ENCODE measurements around the gene DDTL.
"Not testable (repeated sequence)": the region's sequence is repeated elsewhere in the genome, so short reads cannot be mapped to it uniquely, and the experiment has no call there.

The DDTL gene

DNA sequence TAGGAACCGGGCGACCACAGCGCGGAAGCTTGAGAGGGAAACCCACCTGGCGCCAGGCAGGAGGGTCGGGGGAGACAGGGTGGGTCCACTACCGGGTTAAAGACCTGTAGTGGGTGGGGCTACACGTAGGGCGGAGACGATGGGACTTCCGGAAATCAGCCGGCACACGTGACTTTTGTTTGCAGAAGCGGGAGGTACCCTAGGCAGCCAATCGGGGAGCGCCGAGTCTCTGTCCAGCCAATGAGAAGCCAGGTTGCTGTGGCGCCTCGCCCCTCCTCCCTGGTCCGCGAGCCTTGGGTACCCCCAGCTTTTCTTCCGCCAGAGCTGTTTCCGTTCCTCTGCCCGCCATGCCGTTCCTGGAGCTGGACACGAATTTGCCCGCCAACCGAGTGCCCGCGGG lies at the start of gene DDTL:
Gene DDTL, plus strand, starts transcription at position 321 of the 400 bp plus-strand sequence. Its CDS starts 27 bp downstream, at position 348.
- DNase-seq, result not testable (repeated sequence)

DNA sequence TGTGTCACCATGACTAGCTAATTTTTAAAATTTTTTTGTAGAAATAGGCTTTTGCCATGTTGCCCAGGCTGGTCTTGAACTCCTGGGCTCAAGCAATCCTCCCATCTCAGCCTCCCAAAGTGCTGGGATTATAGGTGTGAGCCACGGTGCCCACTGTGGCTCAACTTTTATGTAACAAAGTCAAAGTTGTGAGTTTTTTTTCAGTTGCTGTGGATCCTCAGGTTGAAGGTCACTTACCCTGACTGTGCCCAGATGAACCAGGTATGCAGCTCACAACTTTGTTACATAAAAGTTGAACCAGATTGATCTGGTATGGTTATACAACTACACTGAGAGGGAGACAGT lies 46.4 kb upstream of the DDTL start:
- DNase-seq, result not testable (repeated sequence)

DNA sequence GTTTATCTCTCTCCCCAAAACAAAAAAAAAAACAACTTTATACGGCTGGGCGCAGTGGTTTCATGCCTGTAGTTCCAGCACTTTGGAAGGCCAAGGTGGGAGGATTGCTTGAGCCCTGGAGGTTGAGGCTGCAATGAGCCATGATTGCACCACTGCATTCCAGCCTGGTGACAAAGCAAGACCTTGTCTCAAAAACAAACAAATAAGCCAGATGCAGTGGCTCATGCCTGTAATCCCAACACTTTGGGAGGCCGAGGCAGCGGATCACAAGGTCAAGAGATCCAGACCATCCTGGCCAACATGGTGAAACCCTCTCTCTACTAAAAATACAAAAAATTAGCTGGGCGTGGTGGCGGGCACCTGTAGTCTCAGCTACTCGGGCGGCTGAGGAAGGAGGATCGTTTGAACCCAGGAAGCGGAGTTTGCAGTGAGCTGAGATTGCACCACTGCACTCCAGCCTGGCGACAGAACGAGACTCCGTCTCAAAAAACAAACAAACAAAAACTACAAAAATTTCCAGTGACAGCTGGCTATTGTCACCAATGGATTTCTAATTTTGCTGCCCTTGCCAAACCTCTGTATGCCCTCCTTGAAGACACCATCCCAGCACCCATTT lies 45.0 kb upstream of the DDTL start:
- DNase-seq, result not testable (repeated sequence)

DNA sequence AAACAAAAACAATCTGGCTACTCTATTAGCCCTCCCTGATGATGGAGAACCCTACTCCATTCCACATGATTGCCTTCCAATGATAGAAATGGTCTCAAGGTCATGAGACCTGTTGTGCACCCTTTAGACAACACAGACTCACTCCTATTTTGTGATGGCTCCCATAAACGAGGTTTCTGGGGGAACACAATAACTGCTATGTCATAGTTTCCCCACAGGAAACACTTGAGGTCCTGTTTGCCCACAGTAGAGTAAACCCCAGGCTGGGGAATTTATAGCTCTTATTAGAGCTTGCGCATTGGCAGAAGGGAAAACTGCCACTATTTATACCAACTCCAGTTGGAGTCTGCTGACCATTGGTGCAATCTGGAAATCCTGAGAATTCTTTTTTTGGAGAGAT lies 43.8 kb upstream of the DDTL start:
- DNase-seq, result no peak

DNA sequence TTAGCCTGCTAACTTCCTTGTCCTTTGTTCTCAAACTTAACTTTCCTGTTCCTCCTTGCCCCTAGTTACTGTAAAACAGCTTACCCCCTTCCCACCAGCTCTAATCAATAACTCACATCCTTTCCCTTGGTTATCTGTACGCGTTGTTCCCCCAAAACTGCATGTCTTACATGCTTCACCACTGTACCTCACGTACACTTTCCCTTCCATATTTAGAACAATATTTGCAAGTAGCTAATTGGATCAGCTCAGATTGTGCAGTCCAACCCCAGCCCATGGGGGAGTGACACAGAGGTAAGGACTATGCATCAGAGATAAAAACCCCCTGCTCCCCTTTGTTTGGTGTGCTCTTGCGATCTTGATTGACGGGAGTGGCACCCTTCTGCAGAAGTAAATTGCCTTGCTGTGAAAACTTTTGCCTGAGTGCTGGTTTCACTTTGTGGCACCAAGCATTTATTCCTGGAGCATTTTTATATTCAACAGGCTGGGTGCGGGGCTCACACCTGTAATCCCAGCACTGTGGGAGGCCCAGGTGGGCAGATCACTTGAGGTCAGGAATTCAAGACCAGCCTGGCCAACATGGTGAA lies 41.6 kb upstream of the DDTL start:
- no peak for DNase-seq

DNA sequence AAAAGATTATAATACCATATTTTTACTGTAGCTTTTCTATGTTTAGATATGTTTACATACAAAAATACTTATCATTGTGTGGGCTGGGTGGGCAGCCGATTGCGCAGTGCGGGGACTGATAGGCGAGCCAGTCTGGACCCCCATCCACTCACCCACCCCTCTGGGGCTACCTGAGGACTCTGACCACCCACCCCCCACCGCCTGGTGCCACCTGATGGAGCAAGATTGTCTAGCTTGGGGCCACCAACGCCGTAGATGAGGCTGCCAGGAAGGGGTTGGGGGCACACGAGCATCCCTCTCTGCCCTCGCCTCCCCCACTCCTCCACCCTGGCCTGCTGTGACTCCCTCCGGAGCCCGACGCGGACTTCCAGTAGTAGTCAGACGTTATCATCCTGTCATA lies 40.1 kb upstream of the DDTL start:
- DNase-seq, result no peak

DNA sequence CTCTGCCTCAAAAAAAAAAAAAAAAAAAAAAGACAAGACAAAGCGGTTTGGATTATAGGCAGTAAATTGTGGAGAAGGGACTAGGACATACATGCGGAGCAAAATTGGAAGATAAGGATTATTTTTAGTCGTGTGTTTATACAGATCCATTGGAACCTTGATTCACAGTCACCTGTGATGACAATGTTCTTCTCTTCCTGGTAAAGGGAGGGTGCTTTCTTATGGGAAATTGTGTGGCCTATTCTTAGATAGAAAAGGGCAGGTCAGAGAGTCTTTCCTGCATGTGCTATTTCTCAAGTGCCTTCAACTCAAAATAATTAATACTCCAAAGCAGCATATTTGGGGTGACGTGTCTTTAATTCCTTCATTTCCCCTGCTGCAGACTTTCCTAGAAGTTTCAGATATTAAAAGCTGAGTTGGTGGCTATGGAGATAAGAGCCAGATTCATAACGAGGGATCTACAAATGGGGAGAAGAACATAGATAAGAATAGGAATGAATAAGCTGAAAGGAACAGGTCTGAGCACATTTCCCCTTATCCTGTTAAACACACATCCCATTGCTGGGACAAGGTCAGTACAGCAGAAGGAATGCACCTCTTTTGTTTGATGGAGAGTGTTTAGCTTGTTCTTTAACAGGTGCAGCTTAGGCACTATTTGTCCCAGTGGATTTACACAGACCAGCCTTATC lies 28.2 kb upstream of the DDTL start:
- no peak for DNase-seq

DNA sequence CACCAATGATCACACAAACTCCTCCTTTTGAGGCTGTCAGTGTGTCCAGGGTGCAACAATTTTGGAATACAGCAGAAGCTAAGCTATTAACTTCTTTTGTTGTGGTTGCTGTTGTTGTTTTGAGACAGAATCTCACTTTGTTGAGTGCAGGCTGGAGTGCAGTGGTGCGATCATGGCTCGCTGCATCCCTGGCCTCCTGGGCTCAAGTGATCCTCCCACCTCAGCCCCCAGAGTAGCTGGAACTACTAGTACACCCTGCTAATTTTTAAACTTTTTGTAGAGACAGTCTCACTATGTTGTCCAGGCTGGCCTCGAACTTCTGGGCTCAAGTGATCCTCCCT lies 27.7 kb upstream of the DDTL start:
- DNase-seq, result no peak

DNA sequence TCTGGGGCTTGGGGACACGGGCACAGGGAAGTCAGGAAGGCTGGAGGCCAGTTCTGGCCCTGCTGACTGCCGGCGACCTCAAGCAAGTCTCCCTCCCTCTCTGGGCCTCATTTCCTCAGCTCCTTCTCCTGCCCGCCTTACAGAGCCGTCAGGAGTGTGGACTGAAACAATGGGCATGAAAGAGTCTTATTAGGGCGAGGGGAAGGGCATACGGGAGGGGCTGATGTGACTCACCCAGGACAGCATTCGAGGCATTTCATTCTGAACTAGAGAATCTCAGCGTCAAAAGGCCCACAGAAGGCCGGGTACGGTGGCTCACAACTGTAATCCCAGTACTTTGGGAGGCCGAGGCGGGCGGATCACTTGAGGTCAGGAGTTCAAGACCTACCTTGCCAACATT lies 26.5 kb upstream of the DDTL start:
- DNase-seq, result not testable (repeated sequence)

DNA sequence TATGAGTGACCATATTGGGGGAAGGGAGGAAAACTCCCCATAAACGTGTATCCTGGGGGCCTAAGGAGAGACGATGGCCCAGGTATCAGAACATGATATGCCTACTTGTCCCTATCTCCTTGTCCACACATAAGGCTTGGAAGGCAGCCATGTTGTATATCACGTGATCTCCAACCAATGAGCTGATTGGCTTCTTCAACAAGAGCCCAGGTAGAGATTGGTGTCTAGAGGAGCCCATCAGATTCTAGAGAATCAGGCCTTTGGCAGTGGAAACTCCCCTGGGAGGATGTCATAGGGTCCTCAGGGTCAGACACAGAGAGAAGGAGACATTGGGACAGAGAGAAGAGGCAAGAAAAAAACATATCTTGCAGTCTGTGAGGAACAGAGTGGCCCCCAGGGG lies 19.3 kb upstream of the DDTL start:
- not testable (repeated sequence) for DNase-seq

DNA sequence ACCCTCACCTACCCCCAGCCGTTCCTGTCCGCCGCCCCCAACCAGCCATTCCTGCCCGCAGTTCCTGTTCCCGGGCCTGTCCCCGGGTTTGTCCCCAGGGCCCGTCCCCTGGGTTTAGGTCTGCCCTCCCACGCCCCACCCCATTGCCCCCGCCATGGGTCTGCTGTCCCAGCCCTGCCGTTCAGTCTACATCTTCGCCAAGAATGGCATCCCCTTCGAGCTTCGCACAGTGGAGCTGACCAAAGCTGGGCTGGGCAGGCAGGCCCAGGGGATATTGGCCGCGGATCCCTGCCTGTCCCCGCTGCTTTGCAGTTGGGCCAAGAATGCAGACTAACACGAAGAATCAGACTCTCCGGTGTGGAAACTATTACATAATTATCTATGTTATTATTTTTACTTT lies 16.9 kb upstream of the DDTL start:
- DNase-seq, result not testable (repeated sequence)

DNA sequence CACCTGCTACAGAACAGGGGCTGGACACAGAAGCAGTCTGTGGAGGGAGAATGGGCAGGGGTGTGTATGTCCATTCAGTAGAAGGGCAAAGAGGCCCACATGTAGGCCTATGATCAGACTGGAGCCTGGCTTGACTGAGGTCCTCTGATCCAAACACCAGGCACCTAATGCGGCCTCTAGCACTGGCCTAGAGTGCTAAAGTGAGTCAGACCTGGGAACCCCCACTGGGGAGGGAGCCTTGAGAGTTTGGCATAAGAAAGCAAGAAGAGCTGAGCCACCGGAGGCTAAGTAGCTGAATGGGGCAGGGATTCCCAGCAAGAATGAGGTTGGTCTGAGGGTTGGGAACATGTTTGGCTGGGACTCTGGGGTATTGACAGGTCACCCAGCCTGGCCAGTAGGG lies 15.3 kb upstream of the DDTL start:
- DNase-seq, result not testable (repeated sequence)

DNA sequence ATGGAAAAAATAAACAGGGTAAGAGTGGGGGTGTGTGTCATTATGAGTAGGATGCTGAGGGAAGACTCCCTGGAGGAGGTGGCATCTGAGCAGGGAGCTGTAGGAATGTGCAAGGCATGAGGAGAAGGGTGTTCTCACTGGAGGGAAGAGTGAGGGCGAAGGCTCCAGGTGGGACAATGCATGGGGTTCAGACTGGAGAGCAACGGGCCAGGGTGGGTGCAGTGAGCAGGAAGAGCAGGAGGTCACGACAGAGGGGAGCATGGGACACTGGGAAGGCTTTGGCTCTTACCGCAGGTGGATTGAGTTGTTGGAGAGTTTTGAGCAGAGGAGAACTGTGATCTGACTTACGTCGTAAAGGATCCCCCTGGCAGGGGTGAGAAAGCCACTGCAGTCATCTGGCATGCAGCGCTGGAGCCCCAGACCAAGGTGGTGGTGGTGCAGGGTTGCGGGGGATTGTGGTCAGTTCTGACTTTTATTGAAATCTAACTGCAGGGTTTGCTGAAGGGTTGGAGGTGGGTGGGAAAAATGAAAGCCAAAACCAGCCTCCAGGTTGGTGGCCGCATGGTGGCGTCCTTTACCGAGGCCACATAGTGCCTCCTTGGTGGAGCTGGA lies 13.8 kb upstream of the DDTL start:
- not testable (repeated sequence) for DNase-seq

DNA sequence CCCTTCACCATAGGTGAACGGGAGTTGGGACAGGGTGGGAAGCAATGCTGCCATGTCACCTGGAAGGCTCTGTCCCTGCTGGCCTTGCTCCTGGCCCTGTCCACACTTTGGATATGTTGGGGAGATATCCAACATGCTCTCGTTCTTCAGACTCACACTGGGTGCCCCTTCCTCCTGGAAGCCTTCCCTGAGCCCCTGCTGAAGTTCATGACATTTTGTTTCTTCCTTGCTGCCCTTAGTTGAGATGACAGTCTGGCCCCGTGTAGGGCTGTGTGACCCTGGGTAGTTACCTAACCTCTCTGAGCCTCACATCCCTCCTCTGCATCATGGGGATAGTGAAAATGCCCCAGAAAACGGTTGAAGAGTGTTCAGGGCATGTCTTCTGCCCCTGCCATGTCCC lies 13.2 kb upstream of the DDTL start:
- not testable (repeated sequence) for DNase-seq

DNA sequence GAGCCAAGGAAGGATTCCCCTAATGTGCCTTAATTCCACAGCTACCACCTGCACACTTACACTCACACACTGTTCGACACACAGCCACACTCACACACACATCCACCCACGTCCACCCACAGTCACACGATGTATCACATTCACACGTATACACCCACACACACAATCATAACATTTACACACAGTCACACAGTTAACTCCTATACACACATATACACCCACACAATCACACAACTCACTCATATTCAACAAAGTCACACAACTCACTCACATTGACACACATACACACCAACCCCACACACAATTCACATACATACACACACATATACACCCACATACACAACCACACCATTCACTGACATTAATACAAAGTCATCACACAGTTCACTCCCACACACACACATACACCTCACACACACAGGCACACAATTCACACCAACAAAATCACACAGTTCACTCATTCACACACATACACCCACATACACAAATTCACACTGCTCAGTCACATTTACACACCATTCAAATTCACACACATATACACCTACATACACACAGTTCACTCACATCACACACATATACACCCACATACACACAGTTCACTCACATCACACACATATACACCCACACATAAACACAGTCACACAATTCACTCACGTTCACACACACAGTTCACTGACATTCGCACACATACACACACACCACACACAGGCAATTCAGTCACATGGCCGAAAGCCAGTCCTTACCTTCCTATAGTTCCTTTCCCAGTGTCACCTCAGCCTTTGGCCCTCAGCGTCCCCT lies 12.3 kb upstream of the DDTL start:
- DNase-seq, result not testable (repeated sequence)

DNA sequence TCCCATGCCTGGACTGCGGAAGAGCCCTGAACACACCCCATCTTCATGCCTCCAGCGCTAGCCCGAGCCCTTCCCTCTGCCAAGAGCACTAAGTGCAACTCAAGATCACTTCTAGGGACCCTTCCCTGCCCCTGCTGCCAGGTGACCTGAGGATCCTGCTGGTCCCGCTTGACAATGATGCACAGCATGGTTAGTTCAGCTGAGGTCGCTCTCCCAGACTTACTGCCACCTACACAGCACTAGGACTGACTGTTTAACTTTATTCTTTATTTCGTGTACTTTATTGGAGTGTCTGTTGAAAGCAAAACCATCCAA lies 11.7 kb upstream of the DDTL start:
- not testable (repeated sequence) for DNase-seq

DNA sequence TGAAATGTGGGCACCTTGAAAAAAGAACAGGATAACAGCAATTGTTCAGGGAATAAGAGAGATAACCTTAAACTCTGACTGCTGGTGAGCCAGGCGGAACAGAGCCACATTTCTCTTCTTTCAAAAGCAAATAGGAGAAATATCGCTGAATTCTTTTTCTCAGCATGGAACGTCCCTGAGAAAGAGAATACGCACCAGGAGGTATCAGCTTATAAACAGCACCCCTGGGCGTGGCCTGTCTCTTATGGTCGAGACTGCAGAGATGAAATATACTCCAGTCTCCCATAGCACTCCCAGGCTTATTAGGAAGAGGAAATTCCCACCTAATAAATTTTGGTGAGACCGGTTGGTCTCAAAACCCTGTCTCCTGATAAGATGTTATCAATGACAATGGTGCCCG lies 10.8 kb upstream of the DDTL start:
- DNase-seq, result not testable (repeated sequence)

DNA sequence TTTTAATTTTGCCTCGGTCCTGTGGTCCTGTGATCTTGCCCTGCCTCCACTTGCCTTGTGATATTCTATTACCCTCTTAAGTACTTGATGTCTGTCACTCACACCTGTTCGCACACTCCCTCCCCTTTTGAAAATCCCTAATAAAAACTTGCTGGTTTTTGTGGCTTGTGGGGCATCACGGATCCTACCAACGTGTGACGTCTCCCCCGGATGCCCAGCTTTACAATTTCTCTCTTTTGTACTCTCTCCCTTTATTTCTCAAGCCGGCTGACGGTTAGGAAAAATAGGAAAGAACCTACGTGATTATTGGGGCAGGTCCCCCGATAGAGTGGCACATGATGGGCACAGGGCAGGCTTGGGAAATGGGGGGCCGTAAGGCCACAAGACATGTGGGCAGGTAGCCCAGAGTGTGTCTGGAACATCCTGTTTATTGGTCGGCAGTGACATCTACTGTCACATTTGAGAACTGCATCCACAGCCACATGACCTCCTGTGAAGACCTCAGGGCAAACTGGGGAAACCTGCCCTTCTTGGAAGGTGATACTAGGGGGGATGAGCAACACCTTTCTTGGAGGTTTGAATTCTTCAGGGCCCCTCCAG lies 10.3 kb upstream of the DDTL start:
- peak; percentile 77 for DNase-seq

DNA sequence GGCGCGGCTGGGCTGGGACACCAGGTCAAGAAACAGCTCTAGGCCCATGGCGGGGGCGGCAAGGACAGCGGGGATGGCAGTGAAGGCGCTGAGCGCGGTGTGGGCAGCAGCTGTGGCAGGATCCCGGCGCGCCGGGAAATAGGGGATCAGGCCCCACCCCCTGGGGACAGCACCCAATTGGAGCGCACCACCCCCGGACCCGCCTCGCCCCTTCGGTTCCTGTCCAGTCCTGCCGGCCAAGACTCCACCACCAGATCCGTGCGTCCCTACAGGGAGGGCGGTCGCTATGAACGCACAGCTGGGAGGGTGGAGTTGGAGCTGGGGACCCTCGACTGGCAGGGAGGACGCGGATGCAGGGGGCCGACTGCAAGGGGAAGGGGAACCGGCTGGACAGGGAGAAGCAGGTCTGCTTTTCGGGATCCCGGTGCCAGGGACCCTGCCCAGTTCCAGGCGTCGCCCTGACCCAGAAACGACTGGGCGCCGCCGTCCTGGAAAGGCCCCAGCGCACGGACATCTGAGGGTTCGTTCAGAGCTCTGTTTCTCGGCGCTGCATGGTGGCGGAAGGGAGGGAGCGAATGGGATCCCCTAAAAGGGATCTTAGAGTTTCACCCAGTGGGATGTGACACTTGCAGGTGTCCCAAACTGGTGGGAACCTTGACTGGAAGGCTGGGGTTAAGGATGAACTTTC lies 5.5 kb upstream of the DDTL start, which contains the start of gene GSTT2B:
Gene GSTT2B, minus strand, starts transcription at position 112 of the 688 bp plus-strand sequence. Its CDS starts 64 bp downstream, at position 48.
- not testable (repeated sequence) for DNase-seq

DNA sequence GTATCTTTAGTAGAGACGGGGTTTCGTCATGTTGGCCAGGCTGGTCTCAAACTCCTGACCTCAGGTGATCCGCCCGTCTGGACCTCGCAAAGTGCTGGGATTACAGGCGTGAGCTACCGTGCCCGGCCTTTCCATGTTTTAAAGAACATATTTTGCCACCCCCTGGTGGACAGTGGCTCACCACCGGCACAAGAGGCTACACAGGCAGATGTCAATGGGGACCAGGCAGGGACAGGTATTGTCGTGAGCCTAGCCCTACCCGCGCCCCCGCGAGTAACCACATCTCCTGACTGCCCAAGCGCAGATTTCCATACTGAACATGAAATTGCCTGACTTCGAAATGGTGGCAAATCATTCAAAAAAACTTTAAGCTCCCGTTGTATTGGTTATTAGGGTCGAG lies 594 bp upstream of the DDTL start:
- DNase-seq, result not testable (repeated sequence)

DNA sequence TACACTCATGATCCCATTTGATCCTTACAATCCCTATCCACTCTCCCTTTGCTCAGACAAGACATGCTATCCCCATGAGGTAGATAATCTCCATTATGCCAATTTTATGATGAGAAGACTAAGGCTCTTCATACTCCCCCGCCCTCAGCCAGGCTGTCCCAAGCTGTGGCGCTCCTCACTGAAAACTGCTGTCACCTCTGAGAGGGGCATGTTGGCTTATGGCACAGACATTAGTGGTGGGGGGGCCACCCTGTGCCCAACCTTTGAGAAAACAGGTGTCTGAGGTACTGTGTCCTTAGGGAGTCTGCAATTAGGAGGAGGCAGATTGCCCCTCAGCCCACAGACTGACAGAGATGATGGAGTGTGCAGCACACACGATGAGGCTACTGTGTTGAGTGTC lies 2.4 kb downstream of the DDTL start:
- no peak for DNase-seq

DNA sequence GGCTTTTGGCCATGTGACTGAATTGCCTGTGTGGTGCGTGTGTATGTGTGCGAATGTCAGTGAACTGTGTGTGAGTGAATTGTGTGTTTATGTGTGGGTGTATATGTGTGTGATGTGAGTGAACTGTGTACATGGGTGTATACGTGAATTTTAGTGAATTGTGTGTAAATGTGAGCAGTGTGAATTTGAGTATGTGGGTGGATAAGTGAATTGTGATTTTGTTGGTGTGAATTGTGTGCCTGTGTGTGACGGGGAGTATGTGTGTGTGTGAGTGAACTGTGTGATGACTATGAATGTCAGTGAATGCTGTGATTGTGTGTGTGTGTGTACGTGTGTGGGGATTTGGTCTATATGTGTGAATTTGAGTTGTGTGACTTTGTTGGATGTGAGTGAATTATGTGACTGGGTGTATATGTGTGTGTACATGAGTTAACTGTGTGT lies 3.5 kb downstream of the DDTL start:
- DNase-seq, result no peak
